B cell (primary cell): ENCODE data around the gene PIM3. TPM values are rescaled to one million over a fixed set of nuclear protein-coding genes. Genes with fewer than 3 reads are reported as not detected.

Experiments used
- ATAC-seq: fragments of 200-7000 bp; cut with Tn5 transposase; one replicate; pipeline ENCODE4 v1.10.0; 2021; ENCODE audit warnings: low read depth, mild to moderate bottlenecking, moderate number of reproducible peaks, moderate library complexity
- CTCF ChIA-PET: fragments of 350-600 bp; sonication (Branson Sonifier 250); formaldehyde crosslinking; loops from one replicate; lab custom pipeline; 2021; ENCODE audit warnings: antibody characterized with exemption, inconsistent platforms; lab: Charles Lee
- POLR2A ChIA-PET: fragments of 350-600 bp; sonication (Branson Sonifier 250); formaldehyde crosslinking; loops from one replicate; lab custom pipeline; 2021; ENCODE audit warnings: antibody characterized with exemption; lab: Charles Lee
- DNase-seq: peaks from one replicate; pipeline ENCODE4 v3.0.0; 2013
- H2AFZ ChIP-seq: 2 replicates; pipeline ENCODE4 v1.6.1; 2012; ENCODE audit warnings: mild to moderate bottlenecking, low read depth, low read length; ENCODE audit not compliant: insufficient read depth, poor library complexity, severe bottlenecking
- H3K27ac ChIP-seq, 2 donors: 1 replicate in 1 of 2; 2 replicates in 1 of 2; pipeline ENCODE4 v1.5.1; 2012 to 2013; ENCODE audit warnings: low read length in 2 of 2, mild to moderate bottlenecking in 2 of 2, moderate library complexity in 1 of 2
- H3K27me3 ChIP-seq, 4 experiments: fragments of 200-600 bp in 1 of 4; sonication (generic) in 1 of 4; replicated peaks in 1 of 4; 1 replicate in 2 of 4; 2 replicates in 2 of 4; pipeline versions ENCODE4 v1.6.1 to v1.7.0; 2013 to 2016; ENCODE audit warnings: low read length in 3 of 4, mild to moderate bottlenecking in 2 of 4, mixed read lengths in 1 of 4, moderate library complexity in 1 of 4; ENCODE audit not compliant: insufficient read depth in 4 of 4, control insufficient read depth in 3 of 4; ENCODE audit errors: control extremely low read depth in 1 of 4
- H3K36me3 ChIP-seq, 2 experiments: replicated peaks in 1 of 2; 1 replicate in 1 of 2; 2 replicates in 1 of 2; pipeline versions ENCODE4 v1.6.1 to v1.7.1; 2013; ENCODE audit warnings: low read length in 1 of 2; ENCODE audit not compliant: insufficient read depth in 2 of 2, control insufficient read depth in 1 of 2; ENCODE audit errors: control extremely low read depth in 1 of 2, extremely low read depth in 1 of 2
- H3K4me1 ChIP-seq, 2 donors: fragments of 200-600 bp in 1 of 2; sonication (generic) in 1 of 2; 1 replicate in 1 of 2; 2 replicates in 1 of 2; pipeline versions ENCODE4 v1.5.1 to v1.6.1; 2013 to 2017; ENCODE audit warnings: low read length in 2 of 2; ENCODE audit not compliant: control insufficient read depth in 2 of 2, insufficient read depth in 2 of 2
- H3K4me2 ChIP-seq: replicated peaks from 2 replicates; pipeline ENCODE3; 2012; ENCODE audit warnings: mild to moderate bottlenecking, low read depth, low read length; ENCODE audit not compliant: poor library complexity, severe bottlenecking
- H3K4me3 ChIP-seq, 5 experiments: fragments of 200-600 bp in 1 of 5; sonication (generic) in 1 of 5; 1 replicate in 3 of 5; 2 replicates in 2 of 5; pipeline versions ENCODE4 v1.5.1 to v1.7.0; 2011 to 2016; ENCODE audit warnings: low read length in 4 of 5, mild to moderate bottlenecking in 4 of 5, low read depth in 2 of 5, control low read depth in 1 of 5, moderate library complexity in 1 of 5; ENCODE audit not compliant: insufficient read depth in 1 of 5; ENCODE audit errors: control extremely low read depth in 1 of 5, extremely low read depth in 1 of 5
- H3K79me2 ChIP-seq: fragments of 200-600 bp; sonication (generic); one replicate; pipeline ENCODE4 v1.6.0; 2016; ENCODE audit warnings: low read length; ENCODE audit not compliant: control insufficient read depth, insufficient read depth
- H3K9ac ChIP-seq: fragments of 200-600 bp; sonication (generic); 2 replicates; pipeline ENCODE4 v1.6.1; 2017; ENCODE audit warnings: mild to moderate bottlenecking, low read length, moderate library complexity
- H3K9me3 ChIP-seq, 3 donors: one replicate each; pipeline versions ENCODE4 v1.6.1 to v1.7.1; 2013; ENCODE audit warnings: low read length in 2 of 3; ENCODE audit not compliant: control insufficient read depth in 2 of 3, insufficient read depth in 1 of 3; ENCODE audit errors: control extremely low read depth in 1 of 3
- H4K20me1 ChIP-seq: 2 replicates; pipeline ENCODE4 v1.6.0; 2012; ENCODE audit warnings: mild to moderate bottlenecking, low read length; ENCODE audit not compliant: insufficient read depth, control insufficient read depth, poor library complexity, severe bottlenecking
- H3K27ac Mint-ChIP-seq: one replicate; pipeline ENCODE4 v1.8.0; 2021; ENCODE audit warnings: mixed read lengths
- H3K27me3 Mint-ChIP-seq: one replicate; pipeline ENCODE4 v1.8.0; 2021; ENCODE audit warnings: mixed read lengths
- H3K4me1 Mint-ChIP-seq: one replicate; pipeline ENCODE4 v1.8.0; 2021; ENCODE audit warnings: mixed read lengths
- H3K4me3 Mint-ChIP-seq: one replicate; pipeline ENCODE4 v1.8.0; 2021; ENCODE audit warnings: mixed read lengths
- H3K9me3 Mint-ChIP-seq: one replicate; pipeline ENCODE4 v1.8.0; 2022; ENCODE audit warnings: mixed read lengths; ENCODE audit not compliant: insufficient read depth
- EZH2 ChIP-seq: IDR thresholded peaks from 2 replicates; pipeline ENCODE4 v1.6.1; 2012; ENCODE audit warnings: borderline replicate concordance, low read depth, mild to moderate bottlenecking, moderate library complexity, low read length; ENCODE audit not compliant: insufficient read depth, poor library complexity, severe bottlenecking
- WGBS: methylation state at CpG from one replicate; pipeline ENCODE4 v1.1.5; 2013; ENCODE audit warnings: missing lambda C conversion rate; ENCODE audit not compliant: insufficient coverage; 5-methylcytosine and 5-hydroxymethylcytosine counted together
- intact Hi-C: fragments of 100-400 bp; cut with micrococcal nuclease; formaldehyde crosslinking; loops from one replicate; pipeline ENCODE4 v1.10.0; 2022
- polyA plus RNA-seq: library from polyadenylated mRNA; depleted of rRNA; stranded (reverse); fragments of >200 nt; gene quantifications from 2 replicates; pipeline ENCODE4 v1.2.3, GENCODE V29; 2012
- total RNA-seq, 2 donors: library from RNA; stranded (reverse); fragments of 120-200 nt in 1 of 2; gene quantifications; 1 replicate in 1 of 2; 2 replicates in 1 of 2; pipeline versions ENCODE4 v1.2.3 to v1.2.4, GENCODE V29; 2013 to 2022
- TF ChIP-seq, protein P1 (sequence below): fragments of 200-600 bp; IDR thresholded peaks from one replicate; pipeline ENCODE4 v1.8.0; 2022; ENCODE audit warnings: antibody characterized with exemption, mild to moderate bottlenecking

Gene PIM3
- total and polyA plus RNA-seq, 2 donors (not counting 1 experiment from before 2014, with no cell fraction given), result 74.6 to 128 TPM

DNA sequence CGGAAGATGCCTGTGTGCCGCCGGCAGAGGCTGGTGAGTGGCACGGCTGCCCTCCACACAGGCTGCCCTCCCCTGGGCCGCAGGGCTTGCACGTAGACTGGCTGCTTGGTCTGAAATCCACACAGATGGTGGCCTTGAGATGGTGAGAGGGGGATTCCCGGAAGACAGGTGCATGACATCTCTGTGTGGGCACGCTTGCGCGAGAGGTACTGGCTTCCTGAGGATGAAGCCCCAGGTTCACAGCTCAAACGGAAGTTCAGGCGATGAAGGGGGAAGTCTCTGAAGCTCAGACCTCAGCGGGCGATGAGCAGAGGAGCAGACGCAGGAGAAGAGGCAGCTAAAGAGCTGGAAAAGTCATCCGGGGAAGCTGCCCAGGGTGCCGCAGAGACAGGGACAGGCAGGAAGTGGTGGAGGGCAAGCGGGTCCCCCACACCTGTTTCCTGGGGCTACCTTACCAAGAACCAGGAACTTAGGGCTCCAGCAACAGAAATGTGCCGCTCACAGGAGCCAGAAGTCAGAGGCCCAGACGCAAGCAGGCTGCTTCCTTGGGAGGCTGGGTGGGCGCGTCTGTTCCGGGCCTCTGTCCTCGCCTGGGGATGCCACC is 34.9 kb upstream of the PIM3 start:
- intact Hi-C loops, result loop anchor here (1.0 to 5.0 kb wide), 3 partner anchors 98 to 282 kb away; partner anchors contain the start of gene BRD1
- TF ChIP-seq, protein P1, sequence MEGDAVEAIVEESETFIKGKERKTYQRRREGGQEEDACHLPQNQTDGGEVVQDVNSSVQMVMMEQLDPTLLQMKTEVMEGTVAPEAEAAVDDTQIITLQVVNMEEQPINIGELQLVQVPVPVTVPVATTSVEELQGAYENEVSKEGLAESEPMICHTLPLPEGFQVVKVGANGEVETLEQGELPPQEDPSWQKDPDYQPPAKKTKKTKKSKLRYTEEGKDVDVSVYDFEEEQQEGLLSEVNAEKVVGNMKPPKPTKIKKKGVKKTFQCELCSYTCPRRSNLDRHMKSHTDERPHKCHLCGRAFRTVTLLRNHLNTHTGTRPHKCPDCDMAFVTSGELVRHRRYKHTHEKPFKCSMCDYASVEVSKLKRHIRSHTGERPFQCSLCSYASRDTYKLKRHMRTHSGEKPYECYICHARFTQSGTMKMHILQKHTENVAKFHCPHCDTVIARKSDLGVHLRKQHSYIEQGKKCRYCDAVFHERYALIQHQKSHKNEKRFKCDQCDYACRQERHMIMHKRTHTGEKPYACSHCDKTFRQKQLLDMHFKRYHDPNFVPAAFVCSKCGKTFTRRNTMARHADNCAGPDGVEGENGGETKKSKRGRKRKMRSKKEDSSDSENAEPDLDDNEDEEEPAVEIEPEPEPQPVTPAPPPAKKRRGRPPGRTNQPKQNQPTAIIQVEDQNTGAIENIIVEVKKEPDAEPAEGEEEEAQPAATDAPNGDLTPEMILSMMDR, result no peak
- no peak for TF ChIP-seq EZH2
- Histone ChIP-seq H3K4me1 (peaks cover 48 to 57% of the 10 kb centered on the region in 2 donors), H3K4me2 (peak overlapping the region; percentile 80), H3K79me2 (no peaks in the 10 kb centered on the region), H3K4me3 (peak overlapping the region in 4 of 5 experiments; percentile 37 to 53 (median 44)), H3K27ac (peak overlapping the region; percentile 95 to 98), H3K9me3 (peaks cover 0 to 12% (median 0%) of the 10 kb centered on the region in 3 donors), H3K9ac (peak overlapping the region; percentile 50), H2AFZ (peak overlapping the region; percentile 55), H3K36me3 (peaks cover 0 to 7% of the 10 kb centered on the region in 2 experiments), H4K20me1 (no peaks in the 10 kb centered on the region), H3K27me3 (no peaks in the 10 kb centered on the region)
- peaks cover 55% of the 10 kb centered on the region for H3K4me1 Mint-ChIP-seq
- WGBS, result under 1% methylated on average over 24 of the region's 24 CpGs
- ATAC-seq (peak; percentile 74), DNase-seq (peak; percentile 96)
- H3K27ac Mint-ChIP-seq, result peak overlapping the region; percentile 98
- peak overlapping the region; percentile 87 for H3K4me3 Mint-ChIP-seq
- no peaks in the 10 kb centered on the region for H3K9me3 Mint-ChIP-seq
- ChIA-PET POLR2A (interaction anchor here (0.9 to 2.4 kb wide), 4 partner anchors 10 to 265 kb away, joined by 4 to 28 read pairs (median 11); no protein-coding TSS in a partner anchor), CTCF (interaction anchor here (0.8 to 1.5 kb wide), 10 partner anchors 9 to 326 kb away, joined by 3 to 19 read pairs (median 4); partner anchors contain the start of gene HDAC10)
- H3K27me3 Mint-ChIP-seq, result no peaks in the 10 kb centered on the region

DNA sequence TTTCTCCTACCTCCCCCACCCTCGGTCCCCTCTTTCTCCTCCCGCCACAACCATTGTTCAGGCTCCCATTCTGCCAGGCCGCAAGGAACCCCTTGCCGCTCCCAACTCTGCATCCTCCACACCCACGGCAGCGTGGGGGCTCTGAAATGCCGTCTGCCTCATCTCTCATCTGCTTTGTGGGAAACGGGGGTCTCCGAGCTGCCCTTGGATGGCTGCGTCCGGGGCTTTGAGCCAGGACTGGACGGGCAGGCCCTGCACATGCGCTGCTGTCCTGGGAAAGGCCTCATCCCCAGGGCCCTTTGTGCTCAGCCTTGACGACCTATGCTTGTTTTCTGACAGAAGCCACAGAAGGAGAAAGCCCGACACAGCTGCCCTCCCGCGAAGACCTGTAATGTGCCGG is 33.7 kb upstream of the PIM3 start:
- H4K20me1 ChIP-seq, result no peaks in the 10 kb centered on the region
- H3K36me3 ChIP-seq, result peaks cover 0 to 3% of the 10 kb centered on the region in 2 experiments
- H3K4me2 ChIP-seq, result no peak overlapping the region
- TF ChIP-seq, protein P1, result no peak
- TF ChIP-seq EZH2, result no peak
- Mint-ChIP-seq H3K27me3 (no peaks in the 10 kb centered on the region), H3K4me3 (peak overlapping the region; percentile 61), H3K4me1 (peaks cover 66% of the 10 kb centered on the region), H3K9me3 (no peaks in the 10 kb centered on the region), H3K27ac (peak overlapping the region; percentile 81)
- no peak overlapping the region for H3K9ac ChIP-seq
- peak; percentile 32 for DNase-seq
- H2AFZ ChIP-seq, result no peak overlapping the region
- ChIA-PET CTCF (interaction anchor here (0.7 to 2.9 kb wide), 3 partner anchors 66 to 159 kb away, joined by 3 to 31 read pairs (median 3); no protein-coding TSS in a partner anchor), POLR2A (interaction anchor here (2.4 kb wide), 1 partner anchor 9 kb away, joined by 28 read pairs; no protein-coding TSS in a partner anchor)
- H3K79me2 ChIP-seq, result no peaks in the 10 kb centered on the region
- no peak overlapping the region for H3K4me3 ChIP-seq
- ATAC-seq, result no peak
- H3K27ac ChIP-seq, result no peak overlapping the region
- peaks cover 60 to 69% of the 10 kb centered on the region in 2 donors for H3K4me1 ChIP-seq
- intact Hi-C loops, result loop anchor here (5.0 kb wide), 2 partner anchors 100 to 280 kb away; partner anchors contain the start of gene BRD1
- peaks cover 0 to 17% (median 0%) of the 10 kb centered on the region in 3 donors for H3K9me3 ChIP-seq
- WGBS, result 91% methylated on average over 18 of the region's 18 CpGs
- H3K27me3 ChIP-seq, result no peaks in the 10 kb centered on the region
